ENCODE measurements around the gene PSMC3IP. TPM values are rescaled to one million over a fixed set of nuclear protein-coding genes. Genes with fewer than 3 reads are reported as not detected.

Gene PSMC3IP
- polyA plus RNA-seq, 1 donor from 2014 or later: 22.5 TPM

- Histone ChIP-seq H4K20me1 (ENCODE audit: insufficient read depth) (no peaks in the 10 kb centered on the region), H2AFZ (ENCODE audit: low read depth, low read length) (no peak overlapping the region), H3K27me3 (ENCODE audit: insufficient read depth, low read depth, low read length) (no peaks in the 10 kb centered on the region), H3K9ac (ENCODE audit: low read length) (no peak overlapping the region), H3K79me2 (replicated peaks; ENCODE audit: insufficient read depth, low read length) (no peaks in the 10 kb centered on the region), H3K36me3 (ENCODE audit: insufficient read depth, low read length) (no peaks in the 10 kb centered on the region), H3F3A (ENCODE audit: insufficient read depth, low read length, poor library complexity, severe bottlenecking) (no peaks in the 10 kb centered on the region), H3K9me3 (ENCODE audit: low read length) (no peaks in the 10 kb centered on the region), H3K9me2 (ENCODE audit: insufficient read depth, low read length) (no peaks in the 10 kb centered on the region), H3K27ac (ENCODE audit: low read length) (no peak overlapping the region), H3K4me3 (ENCODE audit: low read length) (no peak overlapping the region), H3K4me2 (ENCODE audit: low read length) (no peak overlapping the region)
- no peak for TF ChIP-seq POLR2AphosphoS5 (IDR thresholded peaks at IDR 0.05)
- no peak for TF ChIP-seq TAF1 (IDR thresholded peaks at IDR 0.05; ENCODE audit: low read depth)
- no peak for TF ChIP-seq CTCF (IDR thresholded peaks at IDR 0.05; ENCODE audit: poor library complexity, severe bottlenecking)
- no peak for TF ChIP-seq EP300 (conservative IDR thresholded peaks at IDR 0.05; ENCODE audit: poor library complexity, severe bottlenecking)
- TF ChIP-seq RAD21 (conservative IDR thresholded peaks at IDR 0.05): no peak
- no peak for TF ChIP-seq MXI1 (conservative IDR thresholded peaks at IDR 0.05; ENCODE audit: poor library complexity, severe bottlenecking)
- no peak for TF ChIP-seq SMC3 (conservative IDR thresholded peaks at IDR 0.05; ENCODE audit: poor library complexity)
- no peak for TF ChIP-seq EZH2 (IDR thresholded peaks at IDR 0.05; ENCODE audit: borderline replicate concordance, insufficient read depth, low read length, poor library complexity, severe bottlenecking)
- no peak for TF ChIP-seq REST (IDR thresholded peaks at IDR 0.05; ENCODE audit: borderline replicate concordance)
These were observed 7.8 kb upstream of the PSMC3IP start for GRCh38 chr17:42585353-42585752.

GRCh38 chr17:42584880-42585279, 7.4 kb upstream of the PSMC3IP start:
- TF ChIP-seq POLR2AphosphoS5 (IDR thresholded peaks at IDR 0.05) (no peak), TAF1 (IDR thresholded peaks at IDR 0.05; ENCODE audit: low read depth) (no peak), EZH2 (IDR thresholded peaks at IDR 0.05; ENCODE audit: borderline replicate concordance, insufficient read depth, low read length, poor library complexity, severe bottlenecking) (no peak), MXI1 (conservative IDR thresholded peaks at IDR 0.05; ENCODE audit: poor library complexity, severe bottlenecking) (no peak), CTCF (IDR thresholded peaks at IDR 0.05; ENCODE audit: poor library complexity, severe bottlenecking) (no peak), EP300 (conservative IDR thresholded peaks at IDR 0.05; ENCODE audit: poor library complexity, severe bottlenecking) (no peak), SMC3 (conservative IDR thresholded peaks at IDR 0.05; ENCODE audit: poor library complexity) (no peak), RAD21 (conservative IDR thresholded peaks at IDR 0.05) (no peak), REST (IDR thresholded peaks at IDR 0.05; ENCODE audit: borderline replicate concordance) (no peak)
- Histone ChIP-seq H3K4me2 (ENCODE audit: low read length) (no peak overlapping the region), H3K36me3 (ENCODE audit: insufficient read depth, low read length) (no peaks in the 10 kb centered on the region), H3F3A (ENCODE audit: insufficient read depth, low read length, poor library complexity, severe bottlenecking) (no peaks in the 10 kb centered on the region), H4K20me1 (ENCODE audit: insufficient read depth) (no peaks in the 10 kb centered on the region), H3K27ac (ENCODE audit: low read length) (no peak overlapping the region), H2AFZ (ENCODE audit: low read depth, low read length) (no peak overlapping the region), H3K27me3 (ENCODE audit: insufficient read depth, low read depth, low read length) (no peaks in the 10 kb centered on the region), H3K9ac (ENCODE audit: low read length) (no peak overlapping the region), H3K9me2 (ENCODE audit: insufficient read depth, low read length) (no peaks in the 10 kb centered on the region), H3K79me2 (replicated peaks; ENCODE audit: insufficient read depth, low read length) (no peaks in the 10 kb centered on the region), H3K9me3 (ENCODE audit: low read length) (no peaks in the 10 kb centered on the region), H3K4me3 (ENCODE audit: low read length) (no peak overlapping the region)
